ENCODE data around the gene KPNA1. TPM values are rescaled to one million over a fixed set of nuclear protein-coding genes. Genes with fewer than 3 reads are reported as not detected.
A peak's percentile ranks its signal among the peaks of the same experiment; 100 is the strongest.

Gene KPNA1
- total and polyA plus RNA-seq, 2 experiments from 2014 or later = 33.3 to 42.2 TPM

GRCh38 chr3:122481390-122481789 lies 33.3 kb downstream of the KPNA1 start:
- no peak overlapping the region for H3K27ac ChIP-seq
- no peak overlapping the region for H3K4me3 ChIP-seq
- no peak for TF ChIP-seq CTCF (IDR thresholded peaks at IDR 0.05; ENCODE audit: low read depth, low read length)
- H3K27me3 ChIP-seq = no peaks in the 10 kb centered on the region
- H3K36me3 ChIP-seq = no peaks in the 10 kb centered on the region
- no peak for DNase-seq (ENCODE audit: low read depth in 1 of 2, low spot score in 1 of 2)
- H3K4me1 ChIP-seq (ENCODE audit: low read depth) = no peaks in the 10 kb centered on the region
- H3K9me3 ChIP-seq (ENCODE audit: low read depth) = no peaks in the 10 kb centered on the region

- Histone ChIP-seq H3K36me3 (no peaks in the 10 kb centered on the region), H3K27ac (no peak overlapping the region), H3K4me3 (no peak overlapping the region), H3K9me3 (ENCODE audit: low read depth) (no peaks in the 10 kb centered on the region), H3K4me1 (ENCODE audit: low read depth) (no peaks in the 10 kb centered on the region), H3K27me3 (no peaks in the 10 kb centered on the region)
- TF ChIP-seq CTCF (IDR thresholded peaks at IDR 0.05; ENCODE audit: low read depth, low read length) = no peak
- DNase-seq (ENCODE audit: low read depth in 1 of 2, low spot score in 1 of 2) = no peak
These were observed 38.2 kb downstream of the KPNA1 start for GRCh38 chr3:122476532-122476931.

GRCh38 chr3:122475316-122475715 lies 39.4 kb downstream of the KPNA1 start:
- no peak for TF ChIP-seq CTCF (IDR thresholded peaks at IDR 0.05; ENCODE audit: low read depth, low read length)
- H3K27ac ChIP-seq = no peak overlapping the region
- H3K27me3 ChIP-seq = no peaks in the 10 kb centered on the region
- DNase-seq (ENCODE audit: low read depth in 1 of 2, low spot score in 1 of 2) = no peak
- no peaks in the 10 kb centered on the region for H3K9me3 ChIP-seq (ENCODE audit: low read depth)
- H3K36me3 ChIP-seq = no peaks in the 10 kb centered on the region
- H3K4me3 ChIP-seq = no peak overlapping the region
- H3K4me1 ChIP-seq (ENCODE audit: low read depth) = no peaks in the 10 kb centered on the region

GRCh38 chr3:122469659-122470058 lies 45.1 kb downstream of the KPNA1 start:
- Histone ChIP-seq H3K9me3 (ENCODE audit: low read depth) (no peaks in the 10 kb centered on the region), H3K36me3 (peaks cover 10% of the 10 kb centered on the region), H3K27me3 (no peaks in the 10 kb centered on the region), H3K4me3 (no peak overlapping the region), H3K4me1 (ENCODE audit: low read depth) (peaks cover 16% of the 10 kb centered on the region), H3K27ac (peak overlapping the region; percentile 86)
- no peak for TF ChIP-seq CTCF (IDR thresholded peaks at IDR 0.05; ENCODE audit: low read depth, low read length)
- DNase-seq (ENCODE audit: low read depth in 1 of 2, low spot score in 1 of 2) = peak in 1 of 2 donors; percentile 24

GRCh38 chr3:122468896-122469533 lies 45.7 kb downstream of the KPNA1 start:
- peak overlapping the region; percentile 86 for H3K27ac ChIP-seq
- DNase-seq (ENCODE audit: low read depth in 1 of 2, low spot score in 1 of 2) = no peak
- no peak for TF ChIP-seq CTCF (IDR thresholded peaks at IDR 0.05; ENCODE audit: low read depth, low read length)
- H3K27me3 ChIP-seq = no peaks in the 10 kb centered on the region
- H3K36me3 ChIP-seq = peaks cover 10% of the 10 kb centered on the region
- peaks cover 16% of the 10 kb centered on the region for H3K4me1 ChIP-seq (ENCODE audit: low read depth)
- H3K9me3 ChIP-seq (ENCODE audit: low read depth) = no peaks in the 10 kb centered on the region
- no peak overlapping the region for H3K4me3 ChIP-seq

Data from cardiac muscle cell (in vitro differentiated cells and primary cell).